DND-41 (cell line): ENCODE results near the gene BRIP1.
A peak's percentile ranks its signal among the peaks of the same experiment; 100 is the strongest.

ENCODE experiments used
- ATAC-seq: fragments of 200-7000 bp; cut with Tn5 transposase; 3 replicates; pipeline ENCODE4 v1.9.1; 2021; ENCODE audit warnings: low read depth; ENCODE audit not compliant: insufficient read depth
- DNase-seq: peaks from one replicate; pipeline ENCODE4 v3.0.0-alpha.2; 2020
- H2AFZ ChIP-seq: 2 replicates; pipeline ENCODE4 v1.6.0; 2012; ENCODE audit warnings: low read depth, low read length
- H3K27ac ChIP-seq: 2 replicates; pipeline ENCODE4 v1.5.1; 2012; ENCODE audit warnings: low read length, inconsistent platforms
- H3K27me3 ChIP-seq: fragments of 200-600 bp; sonication (generic); 2 replicates; pipeline ENCODE4 v1.6.0; 2012; ENCODE audit warnings: low read length, mild to moderate bottlenecking, inconsistent platforms; ENCODE audit not compliant: insufficient read depth, poor library complexity
- H3K36me3 ChIP-seq: 2 replicates; pipeline ENCODE4 v1.5.1; 2012; ENCODE audit warnings: low read length, inconsistent platforms; ENCODE audit not compliant: insufficient read depth
- H3K4me1 ChIP-seq: 2 replicates; pipeline ENCODE4 v1.5.1; 2012; ENCODE audit warnings: mild to moderate bottlenecking, low read length; ENCODE audit not compliant: insufficient read depth
- H3K4me2 ChIP-seq: 2 replicates; pipeline ENCODE4 v1.6.0; 2012; ENCODE audit warnings: mild to moderate bottlenecking, moderate library complexity, low read length, inconsistent platforms; ENCODE audit not compliant: insufficient read depth
- H3K4me3 ChIP-seq, 2 experiments: fragments of 200-600 bp in 1 of 2; shearing (Covaris generic) in 1 of 2; 2 replicates each; pipeline ENCODE4 v1.5.1; 2012 to 2016; ENCODE audit warnings: inconsistent platforms in 2 of 2, low read length in 2 of 2, mild to moderate bottlenecking in 2 of 2, low read depth in 1 of 2, moderate library complexity in 1 of 2
- H3K79me2 ChIP-seq: 2 replicates; pipeline ENCODE4 v1.6.0; 2012; ENCODE audit warnings: low read length, inconsistent platforms; ENCODE audit not compliant: insufficient read depth
- H3K9ac ChIP-seq: 2 replicates; pipeline ENCODE4 v1.6.0; 2012; ENCODE audit warnings: low read depth, mild to moderate bottlenecking, inconsistent platforms, low read length, moderate library complexity
- H3K9me3 ChIP-seq: 2 replicates; pipeline ENCODE4 v1.5.1; 2012; ENCODE audit warnings: low read length, moderate library complexity, mild to moderate bottlenecking, inconsistent platforms; ENCODE audit not compliant: insufficient read depth, severe bottlenecking
- H4K20me1 ChIP-seq: 2 replicates; pipeline ENCODE4 v1.6.0; 2012; ENCODE audit warnings: low read length; ENCODE audit not compliant: insufficient read depth
- CTCF ChIP-seq: IDR thresholded peaks from 2 replicates; pipeline ENCODE4 v1.5.1; 2012; ENCODE audit warnings: borderline replicate concordance, low read length, moderate library complexity, mild to moderate bottlenecking; ENCODE audit not compliant: poor library complexity, severe bottlenecking; ENCODE audit errors: extremely low read depth
- EZH2 ChIP-seq: IDR thresholded peaks from 3 replicates; pipeline ENCODE4 v1.6.1; 2012; ENCODE audit warnings: borderline replicate concordance, low read depth, mild to moderate bottlenecking, moderate library complexity, low read length, inconsistent platforms; ENCODE audit not compliant: severe bottlenecking

Gene BRIP1

GRCh38 chr17:61862975-61863800 lies at the start of gene BRIP1:
BRIP1 (minus strand) TSS chr17:61863528; CDS start chr17:61861539, 1,989 bp downstream.
- H3K27me3 ChIP-seq = no peaks in the 10 kb centered on the region
- H3K9me3 ChIP-seq = no peaks in the 10 kb centered on the region
- H3K27ac ChIP-seq = peak within 1 kb of the TSS; percentile 93
- peak; percentile 97 for DNase-seq
- peak within 1 kb of the TSS; percentile 53 to 72 for H3K4me3 ChIP-seq
- H3K4me2 ChIP-seq = peak within 1 kb of the TSS; percentile 83
- peak; percentile 99 for ATAC-seq
- H2AFZ ChIP-seq = peak within 1 kb of the TSS; percentile 97
- TF ChIP-seq EZH2 (no peak), CTCF (no peak)
- peaks cover 2% of the 10 kb centered on the region; the same call in 1 of the 2 replicates for H4K20me1 ChIP-seq
- H3K79me2 ChIP-seq = peaks cover 50% of the 10 kb centered on the region
- H3K4me1 ChIP-seq = peaks cover 42% of the 10 kb centered on the region
- peaks cover 40% of the 10 kb centered on the region for H3K36me3 ChIP-seq
- H3K9ac ChIP-seq = peak within 1 kb of the TSS; percentile 78

GRCh38 chr17:61908292-61909037 lies 45.1 kb upstream of the BRIP1 start:
- Histone ChIP-seq H3K9ac (no peak overlapping the region), H3K9me3 (no peaks in the 10 kb centered on the region), H3K4me3 (no peak overlapping the region), H3K27ac (no peak overlapping the region), H3K79me2 (no peaks in the 10 kb centered on the region), H3K4me1 (no peaks in the 10 kb centered on the region), H2AFZ (no peak overlapping the region), H4K20me1 (no peaks in the 10 kb centered on the region), H3K27me3 (no peaks in the 10 kb centered on the region), H3K36me3 (peaks cover 68% of the 10 kb centered on the region), H3K4me2 (no peak overlapping the region)
- TF ChIP-seq CTCF = no peak
- no peak for TF ChIP-seq EZH2
- ATAC-seq = no peak
- DNase-seq = no peak

- Histone ChIP-seq H3K4me3 (no peak overlapping the region), H4K20me1 (no peaks in the 10 kb centered on the region), H3K27ac (no peak overlapping the region), H3K4me1 (no peaks in the 10 kb centered on the region), H3K9ac (no peak overlapping the region), H3K9me3 (no peaks in the 10 kb centered on the region), H3K4me2 (no peak overlapping the region), H3K27me3 (no peaks in the 10 kb centered on the region), H2AFZ (no peak overlapping the region), H3K79me2 (no peaks in the 10 kb centered on the region), H3K36me3 (peaks cover 77% of the 10 kb centered on the region)
- DNase-seq (no peak), ATAC-seq (no peak)
- TF ChIP-seq CTCF (no peak), EZH2 (no peak)
These were observed 44.0 kb upstream of the BRIP1 start for GRCh38 chr17:61907361-61907760.
